ENCODE data around the gene UGT1A4.

Gene UGT1A4

GRCh38 chr2:233813236-233814055 lies 94.9 kb downstream of the UGT1A4 start:
- DNase-seq, result no peak

- DNase-seq, result no peak
Measured at GRCh38 chr2:233814056-233814835, 95.7 kb downstream of the UGT1A4 start.

GRCh38 chr2:233815861-233816260 lies 97.3 kb downstream of the UGT1A4 start:
- DNase-seq, result no peak

- DNase-seq, result no peak
Measured at GRCh38 chr2:233816334-233816733, 97.8 kb downstream of the UGT1A4 start.

GRCh38 chr2:233816771-233817170 lies 98.2 kb downstream of the UGT1A4 start:
- no peak for DNase-seq

GRCh38 chr2:233817361-233817911 lies 98.9 kb downstream of the UGT1A4 start:
- DNase-seq, result no peak

GRCh38 chr2:233817995-233818638 lies 99.6 kb downstream of the UGT1A4 start:
- no peak for DNase-seq

- no peak for DNase-seq
Measured at GRCh38 chr2:233818639-233819621, 100.4 kb downstream of the UGT1A4 start.

- DNase-seq, result no peak
Measured at GRCh38 chr2:233819884-233820773, 101.6 kb downstream of the UGT1A4 start.

GRCh38 chr2:233820774-233821105 lies 102.2 kb downstream of the UGT1A4 start:
- no peak for DNase-seq

GRCh38 chr2:233821196-233821595 lies 102.7 kb downstream of the UGT1A4 start:
- no peak for DNase-seq

GRCh38 chr2:233821709-233822100 lies 103.2 kb downstream of the UGT1A4 start:
- DNase-seq, result no peak

- DNase-seq, result no peak
Measured at GRCh38 chr2:233822101-233822771, 103.7 kb downstream of the UGT1A4 start.
